ENCODE data around the gene PRR15L.
A peak's percentile ranks its signal among the peaks of the same experiment; 100 is the strongest.
"Not testable (repeated sequence)": the region's sequence is repeated elsewhere in the genome, so short reads cannot be mapped to it uniquely, and the experiment has no call there.

The PRR15L gene

GRCh38 chr17:47934856-47935255 is 22.8 kb downstream of the PRR15L start:
- DNase-seq: no peak

GRCh38 chr17:47931848-47932247 is 25.8 kb downstream of the PRR15L start:
- DNase-seq: no peak

DNA sequence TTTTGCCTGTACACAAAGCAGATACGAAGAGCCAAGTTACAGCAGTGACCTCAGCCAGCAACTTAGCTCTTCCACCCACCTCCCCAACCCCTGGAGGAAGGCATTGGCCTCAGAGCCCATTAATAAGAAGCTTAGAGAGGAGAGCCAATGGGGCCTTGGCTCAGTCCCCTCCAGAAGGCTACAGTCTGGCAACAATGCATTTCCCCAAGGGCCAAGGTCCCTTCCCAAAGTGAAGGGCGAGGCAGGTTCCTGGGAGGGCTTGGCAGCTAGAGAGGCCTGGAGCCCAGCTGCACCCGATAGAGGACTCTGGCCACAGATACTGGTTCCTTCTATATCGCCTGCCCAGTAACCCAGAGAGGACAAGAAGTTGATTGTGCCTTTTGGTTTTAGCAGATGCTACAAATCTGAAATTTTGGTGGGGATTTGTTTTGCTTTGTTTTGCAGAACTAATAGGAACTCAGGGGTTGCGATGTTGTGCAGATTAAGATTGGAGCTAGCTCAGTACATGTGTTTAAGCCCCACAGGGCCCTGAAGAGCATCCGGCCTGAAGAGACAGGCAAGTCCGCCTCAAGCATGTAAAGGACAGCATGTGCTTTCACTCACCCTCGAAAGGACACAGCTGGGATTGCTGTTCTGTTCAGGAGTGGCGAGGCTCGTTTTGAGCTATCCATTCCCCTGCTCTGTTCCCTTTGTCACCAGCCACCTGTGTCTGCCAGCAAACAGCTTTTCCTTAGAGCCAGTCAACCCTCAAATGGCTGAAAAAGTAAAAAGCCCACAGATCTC is 28.3 kb downstream of the PRR15L start:
- DNase-seq: no peak

DNA sequence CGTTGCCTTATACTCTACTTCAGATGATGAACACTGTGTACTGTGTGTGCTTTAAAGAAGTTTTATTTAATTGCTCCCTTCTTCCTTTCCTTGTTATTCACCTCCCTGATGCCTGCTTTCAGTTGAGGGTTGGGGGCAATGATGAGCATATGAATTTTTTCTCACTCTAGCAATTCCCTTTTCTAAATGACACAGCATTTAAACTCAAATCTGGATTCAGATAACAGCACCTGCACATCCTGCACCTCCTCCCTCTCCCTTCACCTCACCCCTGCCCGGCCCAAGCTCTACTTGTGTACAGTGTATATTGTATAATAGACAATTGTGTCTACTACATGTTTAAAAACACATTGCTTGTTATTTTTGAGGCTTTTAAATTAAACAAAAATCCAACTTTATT is 29.3 kb downstream of the PRR15L start:
- DNase-seq: no peak

- no peak for DNase-seq
These were observed 29.8 kb downstream of the PRR15L start for GRCh38 chr17:47927821-47928400.

GRCh38 chr17:47925678-47925988 is 32.0 kb downstream of the PRR15L start:
- no peak for DNase-seq

DNA sequence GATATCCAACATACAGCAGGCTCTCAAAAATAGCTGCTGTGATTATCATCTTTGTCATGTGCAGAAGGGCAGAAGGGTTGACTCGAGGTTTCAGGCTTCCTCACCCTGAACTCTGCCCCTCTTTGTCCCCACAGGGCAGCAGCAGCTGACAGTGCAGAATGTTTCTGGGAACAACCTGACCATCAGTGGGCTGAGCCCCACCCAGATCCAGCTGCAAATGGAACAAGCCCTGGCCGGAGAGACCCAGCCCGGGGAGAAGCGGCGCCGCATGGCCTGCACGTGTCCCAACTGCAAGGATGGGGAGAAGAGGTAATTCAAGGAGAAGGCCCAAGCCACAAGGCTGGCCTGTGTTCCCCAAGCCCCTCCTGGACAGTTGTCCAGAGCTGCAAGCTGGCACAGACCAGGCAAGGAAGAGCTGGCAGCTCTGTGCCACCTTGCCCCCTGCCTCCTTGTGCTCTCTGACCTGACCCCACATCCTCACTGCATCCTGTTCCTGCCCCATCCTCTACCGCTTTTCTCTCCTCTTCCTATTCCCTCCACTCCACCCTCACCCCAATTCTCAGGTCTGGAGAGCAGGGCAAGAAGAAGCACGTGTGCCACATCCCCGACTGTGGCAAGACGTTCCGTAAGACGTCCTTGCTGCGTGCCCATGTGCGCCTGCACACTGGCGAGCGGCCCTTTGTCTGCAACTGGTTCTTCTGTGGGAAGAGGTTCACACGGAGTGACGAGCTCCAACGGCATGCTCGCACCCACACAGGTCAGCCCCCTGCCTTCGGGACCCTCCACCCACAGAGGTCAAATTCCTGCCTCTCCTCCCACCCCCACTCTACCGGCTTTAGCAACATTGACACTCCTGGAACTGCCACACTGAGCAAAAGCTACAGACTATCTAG is 32.7 kb downstream of the PRR15L start:
- no peak for DNase-seq

DNA sequence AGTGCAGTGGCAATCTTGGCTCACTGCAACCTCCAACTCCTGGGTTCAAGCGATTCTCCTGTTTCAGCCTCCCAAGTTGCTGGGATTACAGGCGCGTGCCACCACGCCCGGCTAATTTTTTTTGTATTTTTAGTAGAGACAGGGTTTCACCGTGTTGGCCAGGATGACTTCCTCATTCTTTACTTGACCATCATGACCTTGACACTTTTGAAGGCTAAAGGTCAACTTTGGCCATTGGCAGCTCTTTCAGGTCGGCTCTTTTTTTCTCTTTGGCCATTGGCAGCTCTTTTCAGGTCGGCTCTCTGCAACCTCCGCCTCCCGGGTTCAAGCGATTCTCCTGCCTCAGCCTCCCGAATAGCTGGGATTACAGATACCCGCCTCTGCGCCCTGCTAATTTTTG is 37.8 kb downstream of the PRR15L start:
- not testable (repeated sequence) for DNase-seq

GRCh38 chr17:47918991-47919390 is 38.7 kb downstream of the PRR15L start:
- no peak for DNase-seq

GRCh38 chr17:47918006-47918405 is 39.7 kb downstream of the PRR15L start:
- DNase-seq: peak; percentile 72

GRCh38 chr17:47917581-47917980 is 40.1 kb downstream of the PRR15L start:
- DNase-seq: no peak

- no peak for DNase-seq
These were observed 41.0 kb downstream of the PRR15L start for GRCh38 chr17:47916489-47917208.

- DNase-seq: no peak
These were observed 41.8 kb downstream of the PRR15L start for GRCh38 chr17:47915776-47916398.

DNA sequence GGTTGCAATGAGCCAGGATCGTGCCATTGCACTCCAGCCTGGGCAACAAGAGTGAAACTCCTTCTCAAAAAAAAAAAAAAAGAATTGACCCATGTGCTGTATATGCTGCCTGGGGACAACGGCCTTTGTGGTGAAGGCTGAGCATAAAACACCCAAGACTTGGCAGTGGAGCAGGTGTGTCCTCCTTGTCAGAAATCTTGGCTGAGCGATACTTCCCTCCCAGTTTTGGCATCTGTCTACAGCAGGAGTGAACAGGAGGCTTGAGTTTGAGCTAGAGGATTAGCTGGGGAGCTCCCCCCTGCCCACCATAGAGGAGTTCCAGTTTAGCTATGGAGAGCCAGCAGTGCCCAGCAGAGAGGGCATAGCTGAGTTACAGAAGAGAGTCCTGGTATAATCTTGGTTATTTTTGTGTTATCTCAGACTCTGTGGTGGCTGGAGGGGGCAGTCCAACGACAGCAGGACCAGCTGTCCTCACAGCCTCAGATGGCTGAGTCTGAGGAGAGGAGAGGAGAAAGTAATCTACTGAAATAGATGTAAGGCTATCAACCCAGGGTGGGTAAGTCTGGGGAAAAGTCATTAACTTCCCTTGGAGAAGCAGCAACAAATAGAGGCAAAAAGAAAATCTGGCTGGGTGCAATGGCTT is 43.3 kb downstream of the PRR15L start:
- no peak for DNase-seq

GRCh38 chr17:47913050-47913449 is 44.6 kb downstream of the PRR15L start:
- no peak for DNase-seq

- DNase-seq: peak; percentile 87
These were observed 49.6 kb downstream of the PRR15L start for GRCh38 chr17:47907932-47908562.

- DNase-seq: no peak
These were observed 51.2 kb downstream of the PRR15L start for GRCh38 chr17:47906443-47906842.

DNA sequence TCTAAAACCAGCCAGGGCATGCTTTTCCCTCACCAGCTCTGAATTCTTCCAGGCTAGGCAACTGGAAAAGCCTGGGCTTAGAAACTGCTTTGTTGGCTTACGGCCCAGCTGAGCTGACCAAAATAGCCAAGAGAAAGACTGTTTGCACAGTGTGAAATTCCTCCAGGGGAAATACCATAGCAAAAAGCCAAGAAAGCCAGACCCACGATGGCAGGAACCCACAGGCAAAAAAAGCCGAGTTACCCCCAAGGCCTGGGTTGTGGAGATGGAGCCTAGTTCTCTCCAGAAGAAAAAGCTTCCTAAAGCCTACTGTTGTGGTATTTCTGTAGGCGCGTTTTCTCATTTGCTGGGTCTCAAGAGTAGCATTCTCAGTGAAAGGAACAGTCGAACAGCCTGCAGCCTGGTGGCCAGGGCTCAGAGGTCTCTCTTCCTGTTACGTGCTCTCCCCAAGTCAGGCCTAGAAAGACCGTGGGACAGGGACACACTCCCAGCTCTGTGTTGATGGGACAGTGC is 52.4 kb downstream of the PRR15L start:
- no peak for DNase-seq

- no peak for DNase-seq
These were observed 55.5 kb downstream of the PRR15L start for GRCh38 chr17:47902039-47902744.

Data from inflammatory macrophage treated with lipopolysaccharide for 4 hours (primary cell).